ENCODE results near the gene CFDP1. TPM values are rescaled to one million over a fixed set of nuclear protein-coding genes. Genes with fewer than 3 reads are reported as not detected.
"Not testable (repeated sequence)": the region's sequence is repeated elsewhere in the genome, so short reads cannot be mapped to it uniquely, and the experiment has no call there.

CFDP1 gene
- total RNA-seq, 3 donors from 2014 or later (not counting 1 experiment from before 2014, with no cell fraction given), result 32.2 to 38.8 (median 32.3) TPM

- Mint-ChIP-seq H3K36me3 (no peaks in the 10 kb centered on the region), H3K9me3 (no peaks in the 10 kb centered on the region), H3K4me1 (peaks cover 0 to 5% of the 10 kb centered on the region in 2 donors), H3K4me3 (no peak overlapping the region), H3K27ac (no peak overlapping the region), H3K27me3 (ENCODE audit: low read depth in 2 of 2) (peaks cover 52 to 67% of the 10 kb centered on the region in 2 donors)
- ATAC-seq, result no peak
- H3K27me3 ChIP-seq (ENCODE audit: control insufficient read depth, insufficient read depth, low read length), result peaks cover 29% of the 10 kb centered on the region
- no peak for TF ChIP-seq CTCF (IDR thresholded peaks at IDR 0.05)
- no peaks in the 10 kb centered on the region for H3K9me3 ChIP-seq (ENCODE audit: control insufficient read depth, insufficient read depth, low read length)
- no peak for DNase-seq
- no peaks in the 10 kb centered on the region for H3K36me3 ChIP-seq (ENCODE audit: control insufficient read depth, insufficient read depth, low read length)
- H3K27ac ChIP-seq (ENCODE audit: low read length), result no peak overlapping the region
- intact Hi-C loops (cut with micrococcal nuclease), result no loop called here
- H3K4me3 ChIP-seq (ENCODE audit: low read length), result no peak overlapping the region
- 41% methylated on average over 10 of the region's 10 CpGs for WGBS (ENCODE audit: insufficient coverage)
- H3K4me1 ChIP-seq (ENCODE audit: control insufficient read depth, insufficient read depth, low read length), result no peaks in the 10 kb centered on the region
Measured at GRCh38 chr16:75279305-75279704, 154.0 kb downstream of the CFDP1 start.

- no peak overlapping the region for H3K27ac Mint-ChIP-seq
- peaks cover 0 to 5% of the 10 kb centered on the region in 2 donors for H3K4me1 Mint-ChIP-seq
- 93% methylated on average over 23 of the region's 23 CpGs for WGBS (ENCODE audit: insufficient coverage)
- Histone ChIP-seq H3K9me3 (ENCODE audit: control insufficient read depth, insufficient read depth, low read length) (no peaks in the 10 kb centered on the region), H3K27me3 (ENCODE audit: control insufficient read depth, insufficient read depth, low read length) (peaks cover 30% of the 10 kb centered on the region), H3K4me3 (ENCODE audit: low read length) (no peak overlapping the region), H3K27ac (ENCODE audit: low read length) (no peak overlapping the region), H3K4me1 (ENCODE audit: control insufficient read depth, insufficient read depth, low read length) (peaks cover 4% of the 10 kb centered on the region), H3K36me3 (ENCODE audit: control insufficient read depth, insufficient read depth, low read length) (no peaks in the 10 kb centered on the region)
- TF ChIP-seq CTCF (IDR thresholded peaks at IDR 0.05), result no peak
- H3K4me3 Mint-ChIP-seq, result no peak overlapping the region
- ATAC-seq, result no peak
- H3K9me3 Mint-ChIP-seq, result no peaks in the 10 kb centered on the region
- peaks cover 32 to 61% of the 10 kb centered on the region in 2 donors for H3K27me3 Mint-ChIP-seq (ENCODE audit: low read depth in 2 of 2)
- intact Hi-C loops (cut with micrococcal nuclease), result no loop called here
- no peak for DNase-seq
- no peaks in the 10 kb centered on the region for H3K36me3 Mint-ChIP-seq
Measured at GRCh38 chr16:75273054-75273925, 160.0 kb downstream of the CFDP1 start.

- H3K4me3 Mint-ChIP-seq; intact Hi-C loops (cut with micrococcal nuclease); H3K9me3 ChIP-seq (ENCODE audit: control insufficient read depth, insufficient read depth, low read length); H3K4me3 ChIP-seq (ENCODE audit: low read length); H3K36me3 ChIP-seq (ENCODE audit: control insufficient read depth, insufficient read depth, low read length); H3K27ac Mint-ChIP-seq; DNase-seq; H3K27ac ChIP-seq (ENCODE audit: low read length); ATAC-seq; H3K36me3 Mint-ChIP-seq; H3K4me1 ChIP-seq (ENCODE audit: control insufficient read depth, insufficient read depth, low read length); H3K4me1 Mint-ChIP-seq; H3K9me3 Mint-ChIP-seq: not testable (repeated sequence)
- 91% methylated on average over 10 of the region's 10 CpGs for WGBS (ENCODE audit: insufficient coverage)
- H3K27me3 Mint-ChIP-seq (ENCODE audit: low read depth in 2 of 2), result peaks cover 27 to 57% of the 10 kb centered on the region in 2 donors
- peaks cover 30% of the 10 kb centered on the region for H3K27me3 ChIP-seq (ENCODE audit: control insufficient read depth, insufficient read depth, low read length)
Measured at GRCh38 chr16:75272629-75273028, 160.7 kb downstream of the CFDP1 start.

GRCh38 chr16:75272097-75272551 is 161.2 kb downstream of the CFDP1 start:
- no peak overlapping the region for H3K4me3 ChIP-seq (ENCODE audit: low read length)
- no peak for ATAC-seq
- H3K4me3 Mint-ChIP-seq, result no peak overlapping the region
- intact Hi-C loops (cut with micrococcal nuclease), result no loop called here
- no peaks in the 10 kb centered on the region for H3K36me3 ChIP-seq (ENCODE audit: control insufficient read depth, insufficient read depth, low read length)
- WGBS (ENCODE audit: insufficient coverage), result 23% methylated on average over 12 of the region's 12 CpGs
- no peaks in the 10 kb centered on the region for H3K9me3 ChIP-seq (ENCODE audit: control insufficient read depth, insufficient read depth, low read length)
- no peak overlapping the region for H3K27ac ChIP-seq (ENCODE audit: low read length)
- DNase-seq, result no peak
- peaks cover 22 to 52% of the 10 kb centered on the region in 2 donors for H3K27me3 Mint-ChIP-seq (ENCODE audit: low read depth in 2 of 2)
- H3K27me3 ChIP-seq (ENCODE audit: control insufficient read depth, insufficient read depth, low read length), result peaks cover 25% of the 10 kb centered on the region
- no peaks in the 10 kb centered on the region for H3K36me3 Mint-ChIP-seq
- H3K9me3 Mint-ChIP-seq, result no peaks in the 10 kb centered on the region
- H3K4me1 Mint-ChIP-seq, result peaks cover 0 to 5% of the 10 kb centered on the region in 2 donors
- H3K27ac Mint-ChIP-seq, result no peak overlapping the region
- TF ChIP-seq CTCF (IDR thresholded peaks at IDR 0.05), result no peak
- H3K4me1 ChIP-seq (ENCODE audit: control insufficient read depth, insufficient read depth, low read length), result peaks cover 4% of the 10 kb centered on the region
